K562 (cell line): Measurements from ENCODE around the gene CDC27. TPM values are rescaled to one million over a fixed set of nuclear protein-coding genes. Genes with fewer than 3 reads are reported as not detected.

Source experiments
- ATAC-seq: fragments of 200-7000 bp; cut with Tn5 transposase; 3 replicates; pipeline ENCODE4 v1.9.1; 2020; ENCODE audit warnings: moderate library complexity
- BruUV-seq: library from RNA; stranded (reverse); fragments of 400-500 nt; replicated peaks from 2 replicates; lab custom pipeline; 2021; lab: Mats Ljungman, UMichigan
- CTCF ChIA-PET: fragments of 300-600 bp; formaldehyde crosslinking; extraction: SDS; loops from one replicate; lab custom pipeline; 2021; ENCODE audit warnings: low intra/inter-chr PET ratio; lab: Yijun Ruan, JAX
- POLR2A ChIA-PET: fragments of 300-600, 350-650 bp; sonication (Branson Sonifier 250); formaldehyde crosslinking; extraction: SDS; loops from one replicate; lab custom pipeline; 2021; ENCODE audit warnings: antibody characterized with exemption, inconsistent platforms; lab: Yijun Ruan, JAX
- DNase-seq, 4 experiments: peaks; one replicate each; pipeline versions ENCODE4 v3.0.0 to v3.0.0-alpha.2; 2011 to 2018; ENCODE audit warnings: low spot score in 3 of 4, mixed read lengths in 3 of 4; ENCODE audit errors: extremely low read depth in 1 of 4
- FAIRE-seq: peaks from 2 replicates; lab custom pipeline; 2011; peaks lifted over from hg19 to GRCh38; lab: Jason Lieb, UNC
- H2AFZ ChIP-seq: 2 replicates; pipeline ENCODE4 v1.6.0; 2011; ENCODE audit warnings: low read depth, low read length, control low read depth, inconsistent platforms
- H3K27ac ChIP-seq: fragments of 200-600 bp; 3 replicates; pipeline ENCODE4 v1.8.0; 2011; ENCODE audit warnings: low read depth, mild to moderate bottlenecking, control low read depth, inconsistent platforms, low read length, moderate library complexity, mixed read lengths; ENCODE audit errors: extremely low read depth
- H3K27me3 ChIP-seq, 2 experiments: fragments of 300-600 bp in 1 of 2; 2 replicates in 1 of 2; 3 replicates in 1 of 2; pipeline versions ENCODE4 v1.6.0 to v1.8.0; 2011; ENCODE audit warnings: inconsistent platforms in 2 of 2, low read length in 2 of 2, mild to moderate bottlenecking in 1 of 2, mixed read lengths in 1 of 2, moderate library complexity in 1 of 2; ENCODE audit not compliant: control insufficient read depth in 2 of 2, insufficient read depth in 2 of 2
- H3K36me3 ChIP-seq: fragments of 300-600 bp; 3 replicates; pipeline ENCODE4 v1.8.0; 2011; ENCODE audit warnings: mild to moderate bottlenecking, low read length, inconsistent platforms; ENCODE audit not compliant: control insufficient read depth, insufficient read depth
- H3K4me1 ChIP-seq, 2 experiments: fragments of 200-600 bp in 1 of 2; replicated peaks in 1 of 2; 2 replicates in 1 of 2; 3 replicates in 1 of 2; pipeline versions ENCODE4 v1.5.1 to v1.8.0; 2011; ENCODE audit warnings: inconsistent platforms in 2 of 2, low read length in 2 of 2, mild to moderate bottlenecking in 1 of 2, mixed read lengths in 1 of 2, moderate library complexity in 1 of 2; ENCODE audit not compliant: control insufficient read depth in 2 of 2, insufficient read depth in 2 of 2
- H3K4me2 ChIP-seq: 2 replicates; pipeline ENCODE4 v1.6.1; 2011; ENCODE audit warnings: low read length, control low read depth, inconsistent platforms, mixed read lengths; ENCODE audit not compliant: insufficient read depth
- H3K4me3 ChIP-seq: fragments of 200-600 bp; sonication (generic), shearing (Covaris generic); 2 replicates; pipeline ENCODE4 v1.5.1; 2016; ENCODE audit warnings: control low read depth, inconsistent platforms
- H3K79me2 ChIP-seq: fragments of 200-600 bp; 3 replicates; pipeline ENCODE4 v1.8.0; 2011; ENCODE audit warnings: low read length, inconsistent platforms; ENCODE audit not compliant: control insufficient read depth, insufficient read depth
- H3K9ac ChIP-seq, 2 experiments: 2 replicates each; pipeline versions ENCODE4 v1.6.0 to v1.6.1; 2011; ENCODE audit warnings: low read depth in 2 of 2, low read length in 2 of 2, control low read depth in 1 of 2, inconsistent platforms in 1 of 2, mild to moderate bottlenecking in 1 of 2, mixed read lengths in 1 of 2; ENCODE audit not compliant: insufficient read depth in 1 of 2
- H3K9me1 ChIP-seq: one replicate; pipeline ENCODE4 v1.6.0; 2011; ENCODE audit warnings: inconsistent platforms, mild to moderate bottlenecking, low read length, moderate library complexity; ENCODE audit not compliant: control insufficient read depth, insufficient read depth
- H3K9me3 ChIP-seq: replicated peaks from 2 replicates; pipeline ENCODE4 v1.5.1; 2011; ENCODE audit warnings: low read depth, low read length, inconsistent platforms; ENCODE audit not compliant: control insufficient read depth, insufficient read depth
- H4K20me1 ChIP-seq: replicated peaks from 2 replicates; pipeline ENCODE4 v1.6.1; 2011; ENCODE audit warnings: low read length, inconsistent platforms, mixed read lengths; ENCODE audit not compliant: control insufficient read depth, insufficient read depth
- ARHGAP35 ChIP-seq: fragments of 450-650 bp; IDR thresholded peaks from 2 replicates; pipeline ENCODE4 v1.6.1; 2018; ENCODE audit not compliant: partially characterized antibody
- DDX20 ChIP-seq: fragments of 450-650 bp; IDR thresholded peaks from 2 replicates; pipeline ENCODE4 v1.6.1; 2016; ENCODE audit warnings: missing genetic modification characterization, low read depth, mild to moderate bottlenecking, missing compliant biosample characterization, moderate library complexity
- HDGF ChIP-seq: fragments of 450-650 bp; IDR thresholded peaks from 2 replicates; pipeline ENCODE4 v1.6.1; 2016
- HOXB6 ChIP-seq: fragments of 250-450 bp; sonication (Bioruptor Pico); IDR thresholded peaks from 2 replicates; pipeline ENCODE4 v1.5.1; 2022; ENCODE audit warnings: mild to moderate bottlenecking, borderline replicate concordance
- IFI16 ChIP-seq: fragments of 250-450 bp; sonication (Bioruptor Pico); IDR thresholded peaks from 2 replicates; pipeline ENCODE4 v2.1.2; 2022; ENCODE audit warnings: mild to moderate bottlenecking, inconsistent platforms
- NELFE ChIP-seq: IDR thresholded peaks from 2 replicates; pipeline ENCODE4 v1.6.1; 2011; ENCODE audit warnings: mild to moderate bottlenecking; ENCODE audit not compliant: insufficient read depth, insufficient read length
- NFE2 ChIP-seq: IDR thresholded peaks from 2 replicates; pipeline ENCODE4 v1.6.1; 2014; ENCODE audit warnings: antibody characterized with exemption, low read depth
- NFRKB ChIP-seq: fragments of 450-650 bp; IDR thresholded peaks from 2 replicates; pipeline ENCODE4 v1.6.1; 2016; ENCODE audit warnings: low read depth
- PHF21A ChIP-seq: fragments of 450-650 bp; IDR thresholded peaks from 2 replicates; pipeline ENCODE4 v1.6.1; 2017; ENCODE audit warnings: low read depth, borderline replicate concordance
- RBM25 ChIP-seq: fragments of 200-400 bp; formaldehyde crosslinking; IDR thresholded peaks from 2 replicates; pipeline ENCODE4 v1.6.1; 2018; ENCODE audit warnings: low read length, low read depth, moderate library complexity; ENCODE audit not compliant: severe bottlenecking
- ZNF121 ChIP-seq: sonication (generic); formaldehyde crosslinking; conservative IDR thresholded peaks from 2 replicates; pipeline ENCODE4 v1.8.0; 2022; ENCODE audit warnings: missing genetic modification reagents
- ZNF124 ChIP-seq: sonication (generic); formaldehyde crosslinking; IDR thresholded peaks from 2 replicates; pipeline ENCODE4 v1.8.1; 2022; ENCODE audit warnings: missing genetic modification reagents
- ZNF239 ChIP-seq: fragments of 250-450 bp; sonication (Bioruptor Pico); IDR thresholded peaks from 2 replicates; pipeline ENCODE4 v1.4.0; 2020; ENCODE audit warnings: mild to moderate bottlenecking
- ZNF253 ChIP-seq: fragments of 250-450 bp; sonication (Bioruptor Pico); conservative IDR thresholded peaks from 2 replicates; pipeline ENCODE4 v1.6.1; 2021; ENCODE audit warnings: mild to moderate bottlenecking
- ZNF445 ChIP-seq: fragments of 250-450 bp; sonication (Bioruptor Pico); IDR thresholded peaks from 2 replicates; pipeline ENCODE4 v1.4.0; 2020; ENCODE audit warnings: low read depth, mild to moderate bottlenecking, moderate library complexity
- WGBS: fragments of 100-300 bp; shearing (Covaris generic); methylation state at CpG from one replicate; pipeline ENCODE4 v1.1.6; 2016; ENCODE audit warnings: low coverage, mixed read lengths; ENCODE audit not compliant: insufficient coverage; ENCODE audit errors: missing lambda C conversion rate; 5-methylcytosine and 5-hydroxymethylcytosine counted together
- in situ Hi-C: fragments of 300-500 bp; cut with MboI; formaldehyde crosslinking; loops from 4 replicates; pipeline ENCODE4 v1.15.0; 2018; ENCODE audit warnings: inconsistent platforms, mixed read lengths
- intact Hi-C: fragments of 100-400 bp; cut with micrococcal nuclease; formaldehyde crosslinking; loops from 2 replicates; pipeline ENCODE4 v1.14.2; 2022
- polyA plus RNA-seq, 8 experiments: library from polyadenylated mRNA; depleted of rRNA in 4 of 8; stranded (reverse) in 5 of 8; unstranded in 3 of 8; fragments of >200 nt; fragmentation: Nextera tagmentation in 2 of 8; fragmentation: Illumina TruSeq in 1 of 8; extraction: Ambion mirVana in 2 of 8; extraction: Trizol in 1 of 8; gene quantifications; 2 replicates each; pipeline versions ENCODE4 v1.2.1 to v1.2.3, GENCODE V29; 2011 to 2014; ENCODE audit warnings: inconsistent platforms in 1 of 8, missing spikeins in 1 of 8
- total RNA-seq, 7 experiments: library from RNA; depleted of rRNA in 6 of 7; stranded (reverse); fragments of >200 nt in 6 of 7; fragmentation: Illumina TruSeq in 2 of 7; extraction: Trizol in 2 of 7; gene quantifications; 2 replicates each; pipeline versions ENCODE4 v1.2.1 to v1.2.3, GENCODE V29; 2011 to 2021; ENCODE audit warnings: low replicate concordance in 1 of 7
- TF ChIP-seq, protein P1 (sequence below): fragments of 250-450 bp; sonication (Bioruptor Pico); IDR thresholded peaks from 2 replicates; pipeline ENCODE4 v1.8.0; 2021; ENCODE audit warnings: mild to moderate bottlenecking, moderate library complexity
- TF ChIP-seq, protein P2 (sequence below): fragments of 250-450 bp; sonication (Bioruptor Pico); IDR thresholded peaks from 2 replicates; pipeline ENCODE4 v1.8.0; 2021; ENCODE audit warnings: moderate library complexity, mild to moderate bottlenecking, inconsistent platforms
- TF ChIP-seq, protein P3 (sequence below): fragments of 250-450 bp; sonication (Bioruptor Pico); IDR thresholded peaks from 2 replicates; pipeline ENCODE4 v1.4.0; 2020; ENCODE audit warnings: mild to moderate bottlenecking, moderate library complexity, borderline replicate concordance
- TF ChIP-seq, protein P4 (sequence below): fragments of 250-450 bp; sonication (Bioruptor Pico); IDR thresholded peaks from 2 replicates; pipeline ENCODE4 v1.4.0; 2020

The CDC27 gene
- total and polyA plus RNA-seq, 9 of the 15 experiments (the other 6 are each of a cell fraction or from before 2014, with no cell fraction given) = 28.6 to 155 (median 94.1) TPM

DNA sequence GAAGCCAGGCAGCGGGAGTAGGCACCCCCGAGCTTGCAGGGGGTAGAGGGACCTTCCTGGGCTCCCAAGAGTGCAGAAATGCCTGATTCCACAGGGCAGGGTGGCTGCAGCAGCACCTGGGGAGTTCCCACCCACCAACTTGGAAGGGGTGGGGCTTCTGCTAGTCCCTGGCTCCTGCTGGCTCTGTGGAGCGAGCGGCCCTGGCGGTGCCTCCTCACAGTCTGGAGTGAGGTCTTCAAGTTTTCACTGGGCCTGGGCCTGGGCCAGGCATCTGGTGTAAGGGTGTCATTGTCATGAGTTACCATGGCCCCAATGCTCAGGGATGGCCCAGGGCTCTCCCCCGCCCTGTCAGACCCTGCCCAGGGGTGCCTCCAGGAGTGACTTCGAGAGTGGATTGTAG lies 48.7 kb upstream of the CDC27 start:
- H4K20me1 ChIP-seq = no peaks in the 10 kb centered on the region
- H3K9me1 ChIP-seq = peaks cover 4% of the 10 kb centered on the region
- no peak overlapping the region for H2AFZ ChIP-seq
- peaks cover 21 to 24% of the 10 kb centered on the region in 2 experiments for H3K4me1 ChIP-seq
- no peaks in the 10 kb centered on the region for H3K27me3 ChIP-seq
- CTCF ChIA-PET = no interaction called here
- 77% methylated on average over 7 of the region's 7 CpGs for WGBS
- no peak overlapping the region for H3K27ac ChIP-seq
- in situ Hi-C loops = no loop called here
- H3K9me3 ChIP-seq = no peaks in the 10 kb centered on the region; the same call in 1 of the 2 replicates
- FAIRE-seq (no peak), DNase-seq (no peak), ATAC-seq (no peak)
- H3K79me2 ChIP-seq = no peaks in the 10 kb centered on the region
- H3K4me2 ChIP-seq = no peak overlapping the region
- H3K4me3 ChIP-seq = no peak overlapping the region
- no TSS peak for BruUV-seq
- no peaks in the 10 kb centered on the region for H3K36me3 ChIP-seq
- POLR2A ChIA-PET = no interaction called here
- no peak overlapping the region for H3K9ac ChIP-seq
- intact Hi-C loops = no loop called here
- TF ChIP-seq ARHGAP35 (no peak), RBM25 (no peak), HDGF (no peak), ZNF253 (CRISPR knock-in tag) (no peak), NFRKB (no peak), ZNF124 (no peak), DDX20 (tag) (no peak), NELFE (no peak), PHF21A (no peak), ZNF121 (CRISPR knock-in tag) (no peak), HOXB6 (CRISPR knock-in tag) (no peak), ZNF239 (CRISPR knock-in tag) (no peak), NFE2 (no peak), IFI16 (no peak), ZNF445 (CRISPR knock-in tag) (no peak)
- TF ChIP-seq, protein P1, sequence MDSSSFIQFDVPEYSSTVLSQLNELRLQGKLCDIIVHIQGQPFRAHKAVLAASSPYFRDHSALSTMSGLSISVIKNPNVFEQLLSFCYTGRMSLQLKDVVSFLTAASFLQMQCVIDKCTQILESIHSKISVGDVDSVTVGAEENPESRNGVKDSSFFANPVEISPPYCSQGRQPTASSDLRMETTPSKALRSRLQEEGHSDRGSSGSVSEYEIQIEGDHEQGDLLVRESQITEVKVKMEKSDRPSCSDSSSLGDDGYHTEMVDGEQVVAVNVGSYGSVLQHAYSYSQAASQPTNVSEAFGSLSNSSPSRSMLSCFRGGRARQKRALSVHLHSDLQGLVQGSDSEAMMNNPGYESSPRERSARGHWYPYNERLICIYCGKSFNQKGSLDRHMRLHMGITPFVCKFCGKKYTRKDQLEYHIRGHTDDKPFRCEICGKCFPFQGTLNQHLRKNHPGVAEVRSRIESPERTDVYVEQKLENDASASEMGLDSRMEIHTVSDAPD (CRISPR knock-in tag) = no peak
- TF ChIP-seq, protein P2, sequence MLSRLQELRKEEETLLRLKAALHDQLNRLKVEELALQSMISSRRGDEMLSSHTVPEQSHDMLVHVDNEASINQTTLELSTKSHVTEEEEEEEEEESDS (CRISPR knock-in tag) = no peak
- TF ChIP-seq, protein P3, sequence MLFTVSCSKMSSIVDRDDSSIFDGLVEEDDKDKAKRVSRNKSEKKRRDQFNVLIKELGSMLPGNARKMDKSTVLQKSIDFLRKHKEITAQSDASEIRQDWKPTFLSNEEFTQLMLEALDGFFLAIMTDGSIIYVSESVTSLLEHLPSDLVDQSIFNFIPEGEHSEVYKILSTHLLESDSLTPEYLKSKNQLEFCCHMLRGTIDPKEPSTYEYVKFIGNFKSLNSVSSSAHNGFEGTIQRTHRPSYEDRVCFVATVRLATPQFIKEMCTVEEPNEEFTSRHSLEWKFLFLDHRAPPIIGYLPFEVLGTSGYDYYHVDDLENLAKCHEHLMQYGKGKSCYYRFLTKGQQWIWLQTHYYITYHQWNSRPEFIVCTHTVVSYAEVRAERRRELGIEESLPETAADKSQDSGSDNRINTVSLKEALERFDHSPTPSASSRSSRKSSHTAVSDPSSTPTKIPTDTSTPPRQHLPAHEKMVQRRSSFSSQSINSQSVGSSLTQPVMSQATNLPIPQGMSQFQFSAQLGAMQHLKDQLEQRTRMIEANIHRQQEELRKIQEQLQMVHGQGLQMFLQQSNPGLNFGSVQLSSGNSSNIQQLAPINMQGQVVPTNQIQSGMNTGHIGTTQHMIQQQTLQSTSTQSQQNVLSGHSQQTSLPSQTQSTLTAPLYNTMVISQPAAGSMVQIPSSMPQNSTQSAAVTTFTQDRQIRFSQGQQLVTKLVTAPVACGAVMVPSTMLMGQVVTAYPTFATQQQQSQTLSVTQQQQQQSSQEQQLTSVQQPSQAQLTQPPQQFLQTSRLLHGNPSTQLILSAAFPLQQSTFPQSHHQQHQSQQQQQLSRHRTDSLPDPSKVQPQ (CRISPR knock-in tag) = no peak
- TF ChIP-seq, protein P4, sequence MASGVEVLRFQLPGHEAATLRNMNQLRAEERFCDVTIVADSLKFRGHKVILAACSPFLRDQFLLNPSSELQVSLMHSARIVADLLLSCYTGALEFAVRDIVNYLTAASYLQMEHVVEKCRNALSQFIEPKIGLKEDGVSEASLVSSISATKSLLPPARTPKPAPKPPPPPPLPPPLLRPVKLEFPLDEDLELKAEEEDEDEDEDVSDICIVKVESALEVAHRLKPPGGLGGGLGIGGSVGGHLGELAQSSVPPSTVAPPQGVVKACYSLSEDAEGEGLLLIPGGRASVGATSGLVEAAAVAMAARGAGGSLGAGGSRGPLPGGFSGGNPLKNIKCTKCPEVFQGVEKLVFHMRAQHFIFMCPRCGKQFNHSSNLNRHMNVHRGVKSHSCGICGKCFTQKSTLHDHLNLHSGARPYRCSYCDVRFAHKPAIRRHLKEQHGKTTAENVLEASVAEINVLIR (CRISPR knock-in tag) = no peak
